Measurements from ENCODE around the gene PRKCZ.

The PRKCZ gene

DNA sequence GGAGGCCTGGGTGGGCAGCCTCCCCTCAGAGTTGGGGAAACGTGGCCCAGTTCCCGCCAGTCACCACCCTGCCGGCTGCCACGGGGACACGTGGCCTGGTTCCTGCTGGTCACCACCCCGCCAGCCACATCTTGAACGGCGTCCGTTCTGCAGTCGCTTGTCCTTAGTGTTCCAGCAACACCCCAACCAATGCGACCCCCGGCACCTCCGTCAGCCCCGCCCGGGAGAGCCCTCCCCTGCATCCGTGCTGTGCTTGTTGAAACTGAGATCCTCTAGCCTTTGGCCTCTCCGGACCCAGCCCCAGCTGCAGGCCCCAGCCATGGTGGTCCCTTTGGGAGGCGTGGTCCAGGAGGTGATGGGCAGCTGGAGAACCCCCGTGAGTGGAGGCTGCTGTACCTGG, 18.7 kb downstream of the PRKCZ start:
- Histone ChIP-seq H3K36me3 (ENCODE audit: control insufficient read depth, insufficient read depth, low read length) (peaks cover 11% of the 10 kb centered on the region), H3K27me3 (ENCODE audit: control insufficient read depth, insufficient read depth, low read length) (no peaks in the 10 kb centered on the region)

DNA sequence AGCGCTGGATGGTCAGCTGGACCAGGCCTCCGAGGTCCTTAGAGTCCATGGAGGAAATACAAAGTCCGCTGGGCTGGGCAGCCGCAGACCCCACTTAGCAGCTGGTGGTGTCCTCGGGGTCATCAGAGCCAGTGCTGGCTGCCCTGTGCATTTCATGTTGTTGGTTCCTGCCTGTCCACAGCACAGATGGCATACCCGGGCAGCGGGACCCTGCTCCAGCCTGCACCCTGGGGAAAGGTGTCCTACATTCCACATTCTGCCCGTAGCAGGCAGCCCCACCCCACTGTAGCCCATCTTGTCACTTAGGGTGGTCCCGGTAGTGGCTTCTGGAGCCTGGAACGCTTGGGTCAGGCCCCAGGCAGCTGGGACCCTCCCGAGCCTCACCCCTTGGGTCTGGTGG, 19.8 kb downstream of the PRKCZ start:
- Histone ChIP-seq H3K4me3 (ENCODE audit: low read depth, low read length) (no peak overlapping the region), H3K9ac (ENCODE audit: low read length) (no peak overlapping the region), H3K27ac (ENCODE audit: low read depth, low read length) (no peak overlapping the region), H3K27me3 (ENCODE audit: control insufficient read depth, insufficient read depth, low read length) (no peaks in the 10 kb centered on the region), H3K9me3 (ENCODE audit: control insufficient read depth, insufficient read depth, low read depth, low read length) (no peaks in the 10 kb centered on the region; the same call in 1 of the 2 replicates), H3K4me1 (ENCODE audit: control insufficient read depth, insufficient read depth, low read length) (no peaks in the 10 kb centered on the region; the same call in 1 of the 2 replicates), H3K36me3 (ENCODE audit: control insufficient read depth, insufficient read depth, low read length) (peaks cover 4% of the 10 kb centered on the region)

More for the DNA sequence above, 18.7 kb downstream of the PRKCZ start:
- H3K4me3 ChIP-seq (ENCODE audit: low read depth, low read length): no peak overlapping the region
- no peaks in the 10 kb centered on the region for H3K4me1 ChIP-seq (ENCODE audit: control insufficient read depth, insufficient read depth, low read length)
- H3K9me3 ChIP-seq (ENCODE audit: control insufficient read depth, insufficient read depth, low read depth, low read length): peaks cover 6% of the 10 kb centered on the region; the same call in 1 of the 2 replicates
- no peak overlapping the region for H3K27ac ChIP-seq (ENCODE audit: low read depth, low read length)
- no peak overlapping the region for H3K9ac ChIP-seq (ENCODE audit: low read length)

DNA sequence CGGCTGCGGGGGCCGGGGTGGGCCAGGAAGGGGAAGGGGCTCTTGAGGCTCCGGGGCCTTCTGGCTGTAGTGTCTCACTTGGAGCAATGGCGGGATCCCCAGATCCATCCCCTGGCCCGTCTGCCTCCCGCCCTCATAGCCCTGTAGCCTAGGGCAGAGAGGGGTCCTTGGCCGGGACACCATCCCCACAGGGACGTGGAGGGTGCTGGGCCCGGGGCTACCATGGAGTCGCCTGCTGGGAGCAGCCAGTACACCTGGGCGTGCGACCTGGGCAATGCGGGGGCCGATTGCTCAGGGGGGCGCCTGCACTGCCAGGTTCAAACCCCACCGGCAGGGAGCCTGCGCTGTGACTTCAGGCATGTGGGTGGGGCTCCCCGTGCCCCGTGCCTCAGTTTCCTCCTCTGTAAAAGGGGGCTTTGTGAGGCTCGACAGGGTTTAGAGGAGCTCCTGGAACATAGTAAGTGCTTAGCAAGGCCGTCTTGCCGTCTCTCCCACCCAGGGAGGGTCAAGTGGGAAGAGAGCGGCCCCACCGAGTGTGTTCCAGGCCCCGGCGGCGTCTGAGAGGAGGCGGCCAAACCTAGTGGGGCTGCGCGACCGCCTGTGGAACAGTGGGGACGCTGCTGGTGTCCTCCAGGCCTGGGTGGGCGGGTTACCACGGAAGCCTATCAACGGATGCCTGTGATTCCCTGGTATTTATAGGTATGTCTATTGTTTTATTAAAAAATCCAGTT, 20.8 kb downstream of the PRKCZ start:
- Histone ChIP-seq H3K4me1 (ENCODE audit: control insufficient read depth, insufficient read depth, low read length) (no peaks in the 10 kb centered on the region; the same call in 1 of the 2 replicates), H3K27me3 (ENCODE audit: control insufficient read depth, insufficient read depth, low read length) (no peaks in the 10 kb centered on the region)

DNA sequence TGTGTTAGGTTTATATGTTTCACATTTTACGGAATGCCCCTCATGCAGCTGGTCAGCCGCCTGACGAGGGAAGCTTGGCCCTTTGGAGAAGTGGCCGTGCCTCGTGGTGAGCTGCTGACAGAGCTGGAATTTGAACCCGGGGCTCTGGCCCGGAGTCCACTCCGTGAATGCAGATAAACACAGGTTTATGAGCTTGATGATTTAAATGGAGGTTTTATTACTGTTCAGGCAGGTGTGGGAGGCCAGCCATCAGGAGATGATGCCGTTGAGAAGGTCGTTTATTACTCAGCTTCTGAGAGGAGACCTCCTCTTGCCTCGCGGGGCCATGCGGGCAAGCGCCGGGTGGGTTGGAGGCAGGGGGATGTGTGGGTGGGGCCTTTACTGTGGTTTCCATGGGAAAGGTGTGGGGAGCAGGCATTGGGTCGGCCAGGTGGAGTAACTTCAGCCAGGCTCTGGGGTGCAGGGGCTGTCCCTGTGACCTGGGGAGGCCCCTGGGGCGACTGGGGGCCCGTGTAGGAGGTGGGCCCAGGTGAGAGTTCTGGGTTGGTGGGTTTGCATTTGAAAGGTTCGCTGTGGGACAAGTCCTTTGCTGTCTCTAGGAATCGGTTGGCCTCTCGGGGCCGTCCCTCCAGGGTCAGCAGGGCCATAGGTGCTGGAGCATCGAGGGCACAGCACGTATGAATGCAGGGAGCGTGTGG, 22.0 kb downstream of the PRKCZ start:
- no peak overlapping the region for H3K27ac ChIP-seq (ENCODE audit: low read depth, low read length)
- peaks cover 11% of the 10 kb centered on the region for H3K36me3 ChIP-seq (ENCODE audit: control insufficient read depth, insufficient read depth, low read length)
- H3K9me3 ChIP-seq (ENCODE audit: control insufficient read depth, insufficient read depth, low read depth, low read length): 0 out of 2 replicates have a peak, but pooled peaks cover 2% of the 10 kb centered on the region
- no peaks in the 10 kb centered on the region; the same call in 1 of the 2 replicates for H3K4me1 ChIP-seq (ENCODE audit: control insufficient read depth, insufficient read depth, low read length)
- no peak overlapping the region for H3K4me3 ChIP-seq (ENCODE audit: low read depth, low read length)
- no peaks in the 10 kb centered on the region for H3K27me3 ChIP-seq (ENCODE audit: control insufficient read depth, insufficient read depth, low read length)
- H3K9ac ChIP-seq (ENCODE audit: low read length): no peak overlapping the region

More for the DNA sequence above, 20.8 kb downstream of the PRKCZ start:
- H3K9me3 ChIP-seq (ENCODE audit: control insufficient read depth, insufficient read depth, low read depth, low read length): no peaks in the 10 kb centered on the region
- H3K27ac ChIP-seq (ENCODE audit: low read depth, low read length): no peak overlapping the region
- H3K9ac ChIP-seq (ENCODE audit: low read length): no peak overlapping the region
- H3K36me3 ChIP-seq (ENCODE audit: control insufficient read depth, insufficient read depth, low read length): peaks cover 4% of the 10 kb centered on the region
- H3K4me3 ChIP-seq (ENCODE audit: low read depth, low read length): no peak overlapping the region

DNA sequence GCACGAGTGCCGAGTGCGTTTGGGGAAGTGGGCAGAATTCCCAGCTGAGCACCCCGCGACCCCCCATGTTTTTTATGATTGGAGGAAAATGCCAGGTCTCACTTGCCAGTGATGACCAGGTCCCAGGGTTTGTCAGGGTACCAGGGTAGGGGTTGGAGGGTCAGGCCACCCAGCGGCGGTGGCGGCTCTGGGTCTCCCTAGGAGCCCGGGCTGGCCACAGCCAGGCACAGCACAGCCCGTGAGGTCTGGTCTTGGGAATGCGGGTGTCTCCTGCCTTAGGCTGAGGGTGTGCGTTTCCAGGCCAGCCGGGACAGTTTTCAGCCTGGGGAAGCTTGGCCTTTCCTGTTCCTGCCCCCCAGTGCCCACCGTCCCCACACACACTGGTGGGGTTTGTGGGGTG, 22.7 kb downstream of the PRKCZ start:
- H3K36me3 ChIP-seq (ENCODE audit: control insufficient read depth, insufficient read depth, low read length): peaks cover 15% of the 10 kb centered on the region
- no peak overlapping the region for H3K4me3 ChIP-seq (ENCODE audit: low read depth, low read length)
- no peaks in the 10 kb centered on the region for H3K27me3 ChIP-seq (ENCODE audit: control insufficient read depth, insufficient read depth, low read length)
- H3K4me1 ChIP-seq (ENCODE audit: control insufficient read depth, insufficient read depth, low read length): no peaks in the 10 kb centered on the region; the same call in 1 of the 2 replicates
- H3K9me3 ChIP-seq (ENCODE audit: control insufficient read depth, insufficient read depth, low read depth, low read length): peaks cover 6% of the 10 kb centered on the region
- H3K9ac ChIP-seq (ENCODE audit: low read length): no peak overlapping the region
- H3K27ac ChIP-seq (ENCODE audit: low read depth, low read length): no peak overlapping the region

DNA sequence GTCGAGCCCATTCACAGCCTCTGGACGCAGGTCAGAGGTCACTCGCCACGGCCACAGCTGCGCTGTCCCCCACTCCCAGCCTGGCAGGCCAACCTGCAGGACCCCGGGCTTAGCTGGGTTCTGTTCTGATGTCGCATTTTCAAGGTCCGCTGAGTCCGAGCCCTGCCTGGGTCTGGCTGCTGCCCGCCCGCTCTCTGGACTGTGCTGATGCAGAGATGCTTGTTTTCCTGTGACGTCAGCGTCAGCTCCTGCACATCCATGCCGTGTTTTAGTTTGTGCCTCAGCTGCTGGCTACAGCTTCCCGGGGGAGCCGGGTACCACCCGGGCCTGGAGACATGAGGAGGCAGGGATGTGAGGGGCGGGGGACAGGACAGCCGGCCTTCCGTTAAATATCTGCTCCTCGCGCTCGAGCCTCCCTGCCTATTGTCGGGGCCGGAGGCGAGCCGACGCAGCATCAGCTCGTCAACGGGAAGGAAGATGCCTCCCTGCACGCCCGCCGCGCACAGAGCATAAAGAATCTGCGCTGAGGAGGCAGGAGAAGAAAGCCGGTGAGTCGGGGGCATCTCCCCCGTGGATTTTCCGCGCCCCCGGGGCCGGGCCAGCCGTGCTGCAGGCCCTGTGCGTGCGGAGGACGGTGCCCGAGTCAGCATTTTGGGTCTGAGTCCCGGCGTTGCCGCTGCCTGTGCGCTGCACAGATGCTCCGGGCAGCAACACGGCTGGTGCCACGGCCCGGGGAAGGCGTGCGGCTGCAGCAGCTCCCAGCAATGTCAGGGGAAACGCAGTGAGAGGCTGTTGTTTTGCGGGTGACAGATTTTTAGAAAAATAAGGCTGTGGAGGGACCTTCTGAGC, 23.4 kb downstream of the PRKCZ start:
- no peak overlapping the region for H3K4me3 ChIP-seq (ENCODE audit: low read depth, low read length)
- peaks cover 13% of the 10 kb centered on the region for H3K9me3 ChIP-seq (ENCODE audit: control insufficient read depth, insufficient read depth, low read depth, low read length)
- peaks cover 13% of the 10 kb centered on the region for H3K36me3 ChIP-seq (ENCODE audit: control insufficient read depth, insufficient read depth, low read length)
- H3K27me3 ChIP-seq (ENCODE audit: control insufficient read depth, insufficient read depth, low read length): no peaks in the 10 kb centered on the region
- no peak overlapping the region for H3K27ac ChIP-seq (ENCODE audit: low read depth, low read length)
- H3K9ac ChIP-seq (ENCODE audit: low read length): no peak overlapping the region
- no peaks in the 10 kb centered on the region; the same call in 1 of the 2 replicates for H3K4me1 ChIP-seq (ENCODE audit: control insufficient read depth, insufficient read depth, low read length)

DNA sequence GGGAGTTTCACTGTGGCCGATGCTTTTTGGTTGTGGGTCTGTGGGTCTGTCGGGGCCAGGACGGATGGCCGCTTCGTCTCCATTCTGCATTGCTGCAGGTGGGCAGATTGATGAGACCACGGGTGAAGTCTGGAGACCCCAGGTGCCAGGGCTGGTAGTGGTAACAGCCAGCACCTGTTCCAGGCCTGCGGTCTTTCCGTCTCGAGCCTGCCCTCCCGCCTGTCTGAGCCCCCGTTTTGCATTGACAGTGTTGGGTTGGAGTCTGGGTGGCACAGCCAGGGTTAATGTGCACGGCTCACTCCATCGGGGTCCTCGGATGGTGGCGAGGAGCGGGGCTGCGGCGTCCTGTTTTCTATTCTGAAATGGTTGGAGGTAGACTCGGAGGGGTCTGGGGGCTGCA, 24.2 kb downstream of the PRKCZ start:
- no peak overlapping the region for H3K27ac ChIP-seq (ENCODE audit: low read depth, low read length)
- H3K27me3 ChIP-seq (ENCODE audit: control insufficient read depth, insufficient read depth, low read length): no peaks in the 10 kb centered on the region
- H3K4me3 ChIP-seq (ENCODE audit: low read depth, low read length): no peak overlapping the region

DNA sequence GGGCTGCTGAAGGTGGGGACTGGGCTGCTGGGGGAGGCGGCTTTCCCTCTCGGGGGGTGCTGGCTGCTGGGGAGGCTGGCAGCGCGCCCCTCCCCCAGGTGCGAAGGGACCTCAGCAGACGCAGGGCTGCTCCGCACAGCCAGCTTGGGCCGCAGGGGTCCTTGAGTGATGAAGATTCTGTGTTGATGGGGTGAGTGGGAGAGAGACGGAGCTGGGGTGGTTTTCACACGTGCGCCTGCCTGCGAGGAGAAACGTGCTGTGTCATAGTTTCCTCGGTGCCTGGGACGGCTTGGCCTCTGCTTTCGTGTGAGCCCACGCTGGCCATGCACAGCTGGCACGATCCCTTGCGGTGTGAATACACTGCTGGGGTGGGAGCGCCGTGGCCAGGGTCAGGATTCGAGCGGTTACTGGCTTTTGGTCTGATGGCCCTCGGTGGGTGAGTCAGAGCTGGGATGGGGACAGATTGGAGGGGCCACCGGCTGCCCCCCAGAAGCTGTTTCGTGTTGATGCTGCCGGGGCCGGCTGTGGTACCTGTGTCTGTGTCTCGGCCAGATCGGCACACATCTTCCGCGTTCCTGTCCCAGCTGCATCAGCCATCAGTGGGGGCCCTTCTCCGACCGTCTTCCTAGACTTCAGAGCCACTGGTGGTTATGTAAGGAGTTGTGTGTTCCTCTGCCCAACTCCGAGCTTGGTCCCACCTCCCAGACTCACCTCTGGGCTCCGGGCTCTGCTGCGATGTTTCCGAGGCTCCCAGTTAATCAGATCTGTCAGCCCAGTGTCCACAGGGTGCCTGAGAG, 24.9 kb downstream of the PRKCZ start:
- H3K27me3 ChIP-seq (ENCODE audit: control insufficient read depth, insufficient read depth, low read length): no peaks in the 10 kb centered on the region
- no peak overlapping the region for H3K4me3 ChIP-seq (ENCODE audit: low read depth, low read length)
- H3K36me3 ChIP-seq (ENCODE audit: control insufficient read depth, insufficient read depth, low read length): peaks cover 13% of the 10 kb centered on the region
- peak overlapping the region; percentile 47; the same call in 1 of the 2 replicates for H3K27ac ChIP-seq (ENCODE audit: low read depth, low read length)
- peaks cover 13% of the 10 kb centered on the region for H3K9me3 ChIP-seq (ENCODE audit: control insufficient read depth, insufficient read depth, low read depth, low read length)
- H3K4me1 ChIP-seq (ENCODE audit: control insufficient read depth, insufficient read depth, low read length): no peaks in the 10 kb centered on the region; the same call in 1 of the 2 replicates
- H3K9ac ChIP-seq (ENCODE audit: low read length): no peak overlapping the region

More for the DNA sequence above, 24.2 kb downstream of the PRKCZ start:
- no peak overlapping the region for H3K9ac ChIP-seq (ENCODE audit: low read length)
- H3K9me3 ChIP-seq (ENCODE audit: control insufficient read depth, insufficient read depth, low read depth, low read length): peaks cover 13% of the 10 kb centered on the region
- H3K36me3 ChIP-seq (ENCODE audit: control insufficient read depth, insufficient read depth, low read length): peaks cover 13% of the 10 kb centered on the region
- H3K4me1 ChIP-seq (ENCODE audit: control insufficient read depth, insufficient read depth, low read length): no peaks in the 10 kb centered on the region; the same call in 1 of the 2 replicates

DNA sequence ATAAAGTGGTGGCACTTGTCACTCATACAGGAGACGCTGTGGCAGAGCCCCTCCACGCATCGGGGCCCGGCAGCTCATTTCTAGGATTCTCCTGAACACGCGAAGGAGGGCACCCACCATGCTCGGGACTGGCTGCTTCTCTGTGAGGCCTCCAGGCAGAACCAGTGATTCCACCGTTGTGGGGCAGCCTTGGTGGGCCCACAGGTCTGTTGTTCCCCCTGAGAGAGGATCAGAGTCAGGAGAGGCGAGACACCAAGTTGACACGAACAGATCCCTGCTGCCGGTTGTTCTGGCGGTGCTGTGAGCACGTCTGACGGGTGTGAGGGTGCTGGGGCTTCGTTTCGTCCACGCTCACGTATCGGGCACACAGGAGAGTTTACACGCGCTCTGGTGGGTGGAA, 26.6 kb downstream of the PRKCZ start:
- Histone ChIP-seq H3K27me3 (ENCODE audit: control insufficient read depth, insufficient read depth, low read length) (no peaks in the 10 kb centered on the region), H3K27ac (ENCODE audit: low read depth, low read length) (no peak overlapping the region), H3K4me3 (ENCODE audit: low read depth, low read length) (no peak overlapping the region), H3K9me3 (ENCODE audit: control insufficient read depth, insufficient read depth, low read depth, low read length) (peaks cover 13% of the 10 kb centered on the region), H3K9ac (ENCODE audit: low read length) (no peak overlapping the region), H3K36me3 (ENCODE audit: control insufficient read depth, insufficient read depth, low read length) (peaks cover 13% of the 10 kb centered on the region), H3K4me1 (ENCODE audit: control insufficient read depth, insufficient read depth, low read length) (no peaks in the 10 kb centered on the region; the same call in 1 of the 2 replicates)

DNA sequence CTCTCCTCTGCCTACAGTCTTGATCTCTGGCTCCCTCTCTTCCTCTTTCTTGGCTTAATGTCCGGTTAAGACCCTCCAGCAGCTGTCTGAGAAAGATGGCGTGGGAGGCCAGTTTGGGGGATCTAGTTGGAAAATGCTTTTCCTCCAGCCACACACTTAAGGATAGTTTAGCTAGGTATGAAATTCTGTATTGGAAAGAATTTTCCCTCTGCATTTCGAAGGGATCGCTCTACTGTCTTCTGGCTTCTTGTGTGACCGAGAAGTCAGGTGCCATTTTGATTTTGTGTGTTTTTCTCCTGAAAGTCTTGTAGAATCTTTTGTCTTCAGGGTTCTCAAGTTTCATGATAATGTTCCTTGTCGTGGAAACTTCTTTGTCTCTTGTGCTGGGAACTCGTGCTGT, 28.0 kb downstream of the PRKCZ start:
- Histone ChIP-seq H3K36me3 (ENCODE audit: control insufficient read depth, insufficient read depth, low read length) (peaks cover 13% of the 10 kb centered on the region), H3K9me3 (ENCODE audit: control insufficient read depth, insufficient read depth, low read depth, low read length) (peaks cover 13% of the 10 kb centered on the region), H3K4me1 (ENCODE audit: control insufficient read depth, insufficient read depth, low read length) (no peaks in the 10 kb centered on the region; the same call in 1 of the 2 replicates), H3K9ac (ENCODE audit: low read length) (no peak overlapping the region), H3K27ac (ENCODE audit: low read depth, low read length) (no peak overlapping the region), H3K4me3 (ENCODE audit: low read depth, low read length) (no peak overlapping the region), H3K27me3 (ENCODE audit: control insufficient read depth, insufficient read depth, low read length) (no peaks in the 10 kb centered on the region)
